AG04449 (cell line): Measurements from ENCODE around the gene MRAS.

Experiments
- CTCF ChIA-PET: fragments of 350-600 bp; formaldehyde crosslinking; extraction: SDS; loops from one replicate; lab custom pipeline; 2021; ENCODE audit warnings: antibody characterized with exemption; lab: Yijun Ruan, JAX
- POLR2A ChIA-PET: fragments of 400-600, 350-600 bp; formaldehyde crosslinking; extraction: SDS; loops from one replicate; lab custom pipeline; 2020; ENCODE audit warnings: antibody characterized with exemption, inconsistent platforms; lab: Yijun Ruan, JAX
- DNase-seq: peaks from one replicate; pipeline ENCODE4 v3.0.0-alpha.2; 2010; ENCODE audit warnings: low read depth, low spot score
- H3K4me3 ChIP-seq: 2 replicates; pipeline ENCODE4 v1.5.1; 2011; ENCODE audit warnings: low read depth, mild to moderate bottlenecking, control low read depth, low read length
- CTCF ChIP-seq: IDR thresholded peaks from one replicate; pipeline ENCODE4 v1.5.1; 2011; ENCODE audit warnings: mild to moderate bottlenecking, moderate library complexity, low read length, control low read depth, inconsistent platforms; ENCODE audit not compliant: insufficient read depth; ENCODE audit errors: missing control alignments

Gene MRAS

GRCh38 chr3:138360869-138361525, 12.6 kb downstream of the MRAS start:
- ChIA-PET POLR2A (no interaction called here), CTCF (interaction anchor here (0.9 kb wide), 1 partner anchor 56 kb away, joined by 3 read pairs; no protein-coding TSS in a partner anchor)
- TF ChIP-seq CTCF, result no peak
- H3K4me3 ChIP-seq, result no peak overlapping the region
- no peak for DNase-seq

GRCh38 chr3:138361561-138361971, 13.2 kb downstream of the MRAS start:
- ChIA-PET CTCF (interaction anchor here (0.9 to 1.5 kb wide), 2 partner anchors 36 to 55 kb away, joined by 3 read pairs; no protein-coding TSS in a partner anchor), POLR2A (no interaction called here)
- no peak overlapping the region for H3K4me3 ChIP-seq
- DNase-seq, result no peak
- TF ChIP-seq CTCF, result no peak

GRCh38 chr3:138362538-138362937, 14.2 kb downstream of the MRAS start:
- CTCF ChIA-PET, result interaction anchor here (1.5 kb wide), 1 partner anchor 35 kb away, joined by 3 read pairs; no protein-coding TSS in a partner anchor
- H3K4me3 ChIP-seq, result no peak overlapping the region
- no peak for DNase-seq
- POLR2A ChIA-PET, result no interaction called here
- no peak for TF ChIP-seq CTCF

GRCh38 chr3:138363322-138363721, 14.9 kb downstream of the MRAS start:
- ChIA-PET POLR2A (no interaction called here), CTCF (interaction anchor here (1.4 to 1.5 kb wide), 2 partner anchors 34 to 54 kb away, joined by 3 to 6 read pairs; no protein-coding TSS in a partner anchor)
- no peak overlapping the region for H3K4me3 ChIP-seq
- TF ChIP-seq CTCF, result no peak
- DNase-seq, result no peak

- POLR2A ChIA-PET, result no interaction called here
- no peak for TF ChIP-seq CTCF
- CTCF ChIA-PET, result interaction anchor here (1.4 kb wide), 1 partner anchor 53 kb away, joined by 6 read pairs; no protein-coding TSS in a partner anchor
- no peak for DNase-seq
- H3K4me3 ChIP-seq, result no peak overlapping the region
Measured at GRCh38 chr3:138364356-138365252, 16.2 kb downstream of the MRAS start.

- ChIA-PET CTCF (no interaction called here), POLR2A (no interaction called here)
- no peak overlapping the region for H3K4me3 ChIP-seq
- no peak for TF ChIP-seq CTCF
- no peak for DNase-seq
Measured at GRCh38 chr3:138365253-138365555, 16.8 kb downstream of the MRAS start.
